Esophagus muscularis mucosa (tissue), 4 donors: Measurements from ENCODE around the gene ITPR3. TPM values are rescaled to one million over a fixed set of nuclear protein-coding genes. Genes with fewer than 3 reads are reported as not detected.
A peak's percentile ranks its signal among the peaks of the same experiment; 100 is the strongest.

Experiments used
- DNase-seq: peaks from one replicate; pipeline ENCODE4 v3.0.0-alpha.2; 2017; ENCODE audit errors: extremely low spot score
- H3K27ac ChIP-seq, 4 donors: fragments of 200-600 bp; sonication (generic); replicated peaks in 1 of 4; 1 replicate in 3 of 4; 2 replicates in 1 of 4; pipeline ENCODE4 v1.5.1; 2016 to 2019; ENCODE audit warnings: mild to moderate bottlenecking in 1 of 4
- H3K27me3 ChIP-seq, 4 donors: fragments of 200-600 bp; sonication (generic); one replicate each; pipeline versions ENCODE4 v1.5.1 to v1.6.0; 2016 to 2019
- H3K36me3 ChIP-seq, 4 donors: fragments of 200-600 bp; sonication (generic); one replicate each; pipeline ENCODE4 v1.5.1; 2016 to 2019
- H3K4me1 ChIP-seq, 4 donors: fragments of 200-600 bp; sonication (generic); one replicate each; pipeline ENCODE4 v1.5.1; 2016 to 2019
- H3K4me3 ChIP-seq, 4 donors: fragments of 200-600 bp; sonication (generic); 1 replicate in 2 of 4; 2 replicates in 2 of 4; pipeline ENCODE4 v1.5.1; 2016 to 2019; ENCODE audit warnings: mild to moderate bottlenecking in 4 of 4, moderate library complexity in 1 of 4
- H3K9me3 ChIP-seq, 4 donors: fragments of 200-600 bp; sonication (generic); 1 replicate in 3 of 4; 2 replicates in 1 of 4; pipeline ENCODE4 v1.5.1; 2016 to 2019
- CTCF ChIP-seq, 3 experiments: fragments of 200-600 bp in 2 of 3; fragments of 450-650 bp in 1 of 3; sonication (generic) in 2 of 3; IDR thresholded peaks; one replicate each; pipeline ENCODE4 v1.5.1; 2017 to 2019; ENCODE audit warnings: antibody characterized with exemption in 3 of 3, mild to moderate bottlenecking in 2 of 3, moderate library complexity in 1 of 3
- EP300 ChIP-seq: sonication (generic); formaldehyde crosslinking; IDR thresholded peaks from one replicate; pipeline ENCODE4 v1.6.1; 2017; ENCODE audit warnings: antibody characterized with exemption
- POLR2A ChIP-seq: fragments of 450-650 bp; IDR thresholded peaks from one replicate; pipeline ENCODE4 v1.6.1; 2017; ENCODE audit warnings: antibody characterized with exemption, moderate library complexity, mild to moderate bottlenecking, low read depth
- POLR2AphosphoS5 ChIP-seq, 2 donors: sonication (generic); formaldehyde crosslinking; IDR thresholded peaks; one replicate each; pipeline ENCODE4 v1.6.1; 2017; ENCODE audit warnings: antibody characterized with exemption in 2 of 2
- WGBS: methylation state at CpG from one replicate; pipeline ENCODE4 v1.1.5; 2018; 5-methylcytosine and 5-hydroxymethylcytosine counted together
- intact Hi-C: fragments of 100-400 bp; cut with DNase I; formaldehyde crosslinking; loops from one replicate; pipeline ENCODE4 v1.15.1; 2023
- total RNA-seq, 4 donors: library from RNA; depleted of rRNA; stranded (reverse); fragments of >200 nt; gene quantifications; one replicate each; pipeline versions ENCODE4 v1.1.0 to v1.2.1, GENCODE V29; 2016

ITPR3 gene
- total RNA-seq, 4 donors from 2014 or later: 12.1 to 24.9 (median 20.5) TPM

DNA sequence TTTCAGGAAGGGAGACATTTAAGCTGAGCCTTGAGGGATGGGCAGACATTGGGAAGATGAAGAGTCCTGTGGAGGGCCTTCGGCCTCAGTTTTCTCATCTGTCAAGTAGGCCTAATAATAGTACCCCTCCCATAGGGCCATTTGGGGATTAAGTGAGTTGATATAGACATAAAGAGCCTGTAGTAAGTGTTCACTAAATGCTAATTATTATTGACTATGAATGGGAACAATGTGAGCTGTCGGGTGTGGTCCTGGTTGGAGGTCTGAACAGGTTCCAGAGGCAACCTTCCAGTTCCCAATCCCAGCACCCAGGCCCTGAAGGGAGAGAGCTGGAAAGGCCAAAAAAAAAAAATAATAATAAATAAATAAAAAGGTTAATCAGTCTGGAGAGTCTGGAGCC is 14.5 kb upstream of the ITPR3 start:
- Histone ChIP-seq H3K4me1 (peaks cover 32 to 42% (median 38%) of the 10 kb centered on the region in 4 donors), H3K36me3 (no peaks in the 10 kb centered on the region), H3K4me3 (no peak overlapping the region), H3K9me3 (no peaks in the 10 kb centered on the region), H3K27me3 (peaks cover 0 to 8% (median 0%) of the 10 kb centered on the region in 4 donors), H3K27ac (no peak overlapping the region)
- DNase-seq: no peak
- intact Hi-C loops: no loop called here
- TF ChIP-seq EP300: no peak
- no peak for TF ChIP-seq POLR2A
- no peak for TF ChIP-seq CTCF (IDR thresholded peaks at IDR 0.05)
- no peak for TF ChIP-seq POLR2AphosphoS5 (IDR thresholded peaks at IDR 0.05)
- WGBS: 93% methylated on average over 2 of the region's 2 CpGs

- Histone ChIP-seq H3K27ac (no peak overlapping the region), H3K36me3 (no peaks in the 10 kb centered on the region), H3K4me3 (no peak overlapping the region), H3K4me1 (peaks cover 32 to 42% (median 38%) of the 10 kb centered on the region in 4 donors), H3K9me3 (peaks cover 0 to 3% (median 0%) of the 10 kb centered on the region in 4 donors), H3K27me3 (peaks cover 0 to 8% (median 0%) of the 10 kb centered on the region in 4 donors)
- TF ChIP-seq CTCF (IDR thresholded peaks at IDR 0.05) (no peak), POLR2A (no peak), EP300 (no peak), POLR2AphosphoS5 (IDR thresholded peaks at IDR 0.05) (no peak)
- 54% methylated on average over 6 of the region's 8 CpGs for WGBS
- DNase-seq: no peak
- intact Hi-C loops: no loop called here
Measured at GRCh38 chr6:33607126-33607783, 13.9 kb upstream of the ITPR3 start.

GRCh38 chr6:33607784-33608161 is 13.3 kb upstream of the ITPR3 start:
- Histone ChIP-seq H3K36me3 (no peaks in the 10 kb centered on the region), H3K4me3 (no peak overlapping the region), H3K27me3 (peaks cover 0 to 11% (median 0%) of the 10 kb centered on the region in 4 donors), H3K9me3 (peaks cover 0 to 3% (median 0%) of the 10 kb centered on the region in 4 donors), H3K4me1 (peaks cover 32 to 42% (median 38%) of the 10 kb centered on the region in 4 donors), H3K27ac (peak overlapping the region in 2 of 4 donors; percentile 19 to 20)
- intact Hi-C loops: no loop called here
- DNase-seq: no peak
- 44% methylated on average over 5 of the region's 5 CpGs for WGBS
- TF ChIP-seq CTCF (IDR thresholded peaks at IDR 0.05) (no peak), POLR2A (no peak), POLR2AphosphoS5 (IDR thresholded peaks at IDR 0.05) (no peak), EP300 (no peak)

DNA sequence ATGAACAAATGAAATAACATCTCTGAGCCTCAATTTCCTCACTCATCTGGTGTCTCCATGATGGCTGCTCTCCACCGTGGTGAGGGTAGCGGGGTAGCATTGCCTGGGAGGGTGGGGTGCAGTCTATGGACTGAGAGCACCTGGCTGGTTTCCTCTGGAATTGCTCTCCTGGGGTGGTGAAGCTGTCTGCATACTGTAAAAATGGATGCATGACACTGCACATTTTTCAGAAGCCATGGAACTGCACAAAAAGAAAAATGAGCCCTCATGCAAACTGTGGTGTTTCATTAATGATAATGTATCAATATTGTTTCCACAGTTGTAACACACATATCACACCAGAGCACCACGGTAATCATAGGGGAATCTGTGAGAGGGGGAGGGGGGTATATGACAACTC is 12.1 kb upstream of the ITPR3 start:
- peaks cover 0 to 3% (median 0%) of the 10 kb centered on the region in 4 donors for H3K9me3 ChIP-seq
- WGBS: 34% methylated on average over 3 of the region's 3 CpGs
- no peak overlapping the region for H3K4me3 ChIP-seq
- TF ChIP-seq POLR2AphosphoS5 (IDR thresholded peaks at IDR 0.05) (no peak), CTCF (IDR thresholded peaks at IDR 0.05) (no peak), EP300 (no peak), POLR2A (no peak)
- peaks cover 32 to 47% (median 38%) of the 10 kb centered on the region in 4 donors for H3K4me1 ChIP-seq
- peak overlapping the region in 1 of 4 donors; percentile 69 for H3K27ac ChIP-seq
- intact Hi-C loops: no loop called here
- no peaks in the 10 kb centered on the region for H3K36me3 ChIP-seq
- H3K27me3 ChIP-seq: peaks cover 0 to 22% (median 0%) of the 10 kb centered on the region in 4 donors
- DNase-seq: no peak
